SK-N-SH treated with all-trans-retinoic acid at 6 μM for 48 hours (cell line): ENCODE results near the gene TMEM18.

Experiments
- ATAC-seq: fragments of 200-7000 bp; cut with Tn5 transposase; 3 replicates; pipeline ENCODE4 v1.9.1; 2020; ENCODE audit warnings: mild to moderate bottlenecking, moderate library complexity
- ARNTL ChIP-seq: fragments of 450-650 bp; formaldehyde crosslinking; IDR thresholded peaks from 2 replicates; pipeline ENCODE4 v1.5.0; 2020; ENCODE audit warnings: low read depth, mild to moderate bottlenecking, moderate library complexity, borderline replicate concordance
- BACH2 ChIP-seq: fragments of 250-450 bp; sonication (Bioruptor Pico); IDR thresholded peaks from 2 replicates; pipeline ENCODE4 v1.9.0; 2021; ENCODE audit warnings: mild to moderate bottlenecking, borderline replicate concordance
- CSDC2 ChIP-seq: fragments of 250-450 bp; sonication (Bioruptor Pico); IDR thresholded peaks from 2 replicates; pipeline ENCODE4 v1.5.0; 2020; ENCODE audit warnings: mild to moderate bottlenecking, moderate library complexity
- GLIS3 ChIP-seq: fragments of 250-450 bp; sonication (Bioruptor Pico); IDR thresholded peaks from 2 replicates; pipeline ENCODE4 v1.5.0; 2020; ENCODE audit warnings: mild to moderate bottlenecking, moderate library complexity
- ISL1 ChIP-seq: fragments of 250-450 bp; sonication (Bioruptor Pico); IDR thresholded peaks from 2 replicates; pipeline ENCODE4 v2.1.2; 2022; ENCODE audit warnings: mild to moderate bottlenecking, moderate library complexity
- OSR1 ChIP-seq: fragments of 250-450 bp; sonication (Bioruptor Pico); IDR thresholded peaks from 2 replicates; pipeline ENCODE4 v1.8.0; 2022; ENCODE audit warnings: moderate library complexity, mild to moderate bottlenecking, inconsistent platforms
- PPARA ChIP-seq: fragments of 250-450 bp; sonication (Bioruptor Pico); IDR thresholded peaks from 2 replicates; pipeline ENCODE4 v1.5.0; 2020; ENCODE audit warnings: mild to moderate bottlenecking, borderline replicate concordance
- TCF4 ChIP-seq: fragments of 250-450 bp; sonication (Bioruptor Pico); IDR thresholded peaks from 2 replicates; pipeline ENCODE4 v1.8.0; 2021; ENCODE audit warnings: mild to moderate bottlenecking, moderate library complexity, borderline replicate concordance
- ZC3H10 ChIP-seq: fragments of 250-450 bp; sonication (Bioruptor Pico); IDR thresholded peaks from 2 replicates; pipeline ENCODE4 v1.5.1; 2021; ENCODE audit warnings: mild to moderate bottlenecking, moderate library complexity
- ZNF565 ChIP-seq: fragments of 450-650 bp; formaldehyde crosslinking; conservative IDR thresholded peaks from 2 replicates; pipeline ENCODE4 v1.5.0; 2020; ENCODE audit warnings: low read depth, mild to moderate bottlenecking, moderate library complexity
- ZNF8 ChIP-seq: fragments of 450-650 bp; formaldehyde crosslinking; IDR thresholded peaks from 2 replicates; pipeline ENCODE4 v1.5.0; 2020; ENCODE audit warnings: mild to moderate bottlenecking, moderate library complexity
- TF ChIP-seq, protein P1 (sequence below): fragments of 250-450 bp; sonication (Bioruptor Pico); IDR thresholded peaks from 2 replicates; pipeline ENCODE4 v1.5.0; 2020; ENCODE audit warnings: mild to moderate bottlenecking, moderate library complexity
- TF ChIP-seq, protein P2 (sequence below): fragments of 250-450 bp; sonication (Bioruptor Pico); IDR thresholded peaks from 2 replicates; pipeline ENCODE4 v1.5.1; 2021; ENCODE audit warnings: mild to moderate bottlenecking, moderate library complexity
- TF ChIP-seq, protein P3 (sequence below): fragments of 250-450 bp; sonication (Bioruptor Pico); IDR thresholded peaks from 2 replicates; pipeline ENCODE4 v1.5.1; 2020; ENCODE audit warnings: low read depth, mild to moderate bottlenecking, moderate library complexity
- TF ChIP-seq, protein P4 (sequence below): fragments of 250-450 bp; sonication (Bioruptor Pico); IDR thresholded peaks from 2 replicates; pipeline ENCODE4 v1.8.0; 2021; ENCODE audit warnings: low read depth, mild to moderate bottlenecking, moderate library complexity, borderline replicate concordance

TMEM18 gene

DNA sequence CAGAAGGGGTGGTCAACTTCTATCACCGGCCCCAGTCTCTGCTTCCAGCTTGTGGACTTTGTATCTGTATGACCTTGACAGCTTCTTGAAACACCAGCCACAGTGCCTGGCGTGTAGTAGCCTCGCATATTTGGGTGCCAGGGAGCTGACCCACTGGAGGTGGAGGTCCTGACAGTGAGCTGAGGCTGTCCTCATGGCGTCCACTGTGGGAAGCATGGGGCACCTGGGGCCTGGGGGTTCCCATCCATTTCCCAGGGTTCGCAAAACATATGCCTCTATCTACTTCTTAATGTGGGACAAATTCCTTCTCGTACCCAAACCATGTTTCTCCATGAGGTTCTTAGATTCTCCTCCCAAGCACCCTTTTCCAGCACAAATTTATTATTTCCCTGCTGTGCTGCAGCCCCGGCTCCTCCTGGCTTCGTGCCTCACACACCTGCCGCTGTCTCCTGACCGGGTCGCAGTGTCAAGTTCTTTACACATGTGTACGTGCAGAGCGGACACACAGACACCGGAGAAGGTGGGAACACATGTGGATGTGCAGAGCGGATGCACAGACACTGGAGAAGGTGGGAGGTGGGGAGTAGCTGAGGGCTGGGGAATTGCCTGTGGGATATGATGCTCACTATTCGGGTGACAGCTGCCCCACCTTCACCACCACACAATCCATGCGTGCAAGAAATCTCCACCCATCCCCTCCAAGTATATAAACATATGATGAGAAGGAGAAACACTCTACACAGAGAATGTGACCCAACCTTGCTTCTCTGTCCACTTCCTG, 23.4 kb downstream of the TMEM18 start:
- TF ChIP-seq ZNF8 (CRISPR knock-in tag) (no peak), BACH2 (CRISPR knock-in tag) (no peak)

DNA sequence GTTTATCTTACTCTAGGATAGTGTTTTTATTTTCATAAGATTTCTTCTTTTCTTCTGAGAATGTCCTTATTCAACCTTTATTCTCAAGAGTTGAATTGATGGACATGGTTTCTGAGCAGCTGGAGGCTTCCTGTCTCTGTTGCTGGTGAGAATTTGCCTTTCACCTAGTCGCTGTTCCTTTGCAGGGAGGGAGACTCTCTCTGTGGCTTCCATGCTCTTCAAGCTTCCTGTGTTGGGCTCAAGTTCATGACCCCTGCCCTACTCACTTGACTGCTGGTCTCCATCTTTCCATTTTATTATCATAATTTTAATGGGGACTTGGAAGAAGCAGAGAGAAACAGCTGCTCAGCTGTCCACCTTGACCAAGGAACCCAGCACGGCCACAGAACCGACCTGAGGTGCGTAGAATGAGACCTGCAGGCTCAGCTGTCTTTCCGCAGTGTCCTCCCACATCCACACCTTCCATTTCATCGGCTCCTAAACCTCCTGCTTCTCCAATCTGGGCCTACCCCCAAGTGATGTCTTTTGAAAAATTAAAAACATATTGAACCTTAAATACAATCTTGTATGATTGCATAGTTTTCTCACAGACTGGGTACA, 24.2 kb downstream of the TMEM18 start:
- TF ChIP-seq PPARA (CRISPR knock-in tag), result no peak
- TF ChIP-seq, protein P1, sequence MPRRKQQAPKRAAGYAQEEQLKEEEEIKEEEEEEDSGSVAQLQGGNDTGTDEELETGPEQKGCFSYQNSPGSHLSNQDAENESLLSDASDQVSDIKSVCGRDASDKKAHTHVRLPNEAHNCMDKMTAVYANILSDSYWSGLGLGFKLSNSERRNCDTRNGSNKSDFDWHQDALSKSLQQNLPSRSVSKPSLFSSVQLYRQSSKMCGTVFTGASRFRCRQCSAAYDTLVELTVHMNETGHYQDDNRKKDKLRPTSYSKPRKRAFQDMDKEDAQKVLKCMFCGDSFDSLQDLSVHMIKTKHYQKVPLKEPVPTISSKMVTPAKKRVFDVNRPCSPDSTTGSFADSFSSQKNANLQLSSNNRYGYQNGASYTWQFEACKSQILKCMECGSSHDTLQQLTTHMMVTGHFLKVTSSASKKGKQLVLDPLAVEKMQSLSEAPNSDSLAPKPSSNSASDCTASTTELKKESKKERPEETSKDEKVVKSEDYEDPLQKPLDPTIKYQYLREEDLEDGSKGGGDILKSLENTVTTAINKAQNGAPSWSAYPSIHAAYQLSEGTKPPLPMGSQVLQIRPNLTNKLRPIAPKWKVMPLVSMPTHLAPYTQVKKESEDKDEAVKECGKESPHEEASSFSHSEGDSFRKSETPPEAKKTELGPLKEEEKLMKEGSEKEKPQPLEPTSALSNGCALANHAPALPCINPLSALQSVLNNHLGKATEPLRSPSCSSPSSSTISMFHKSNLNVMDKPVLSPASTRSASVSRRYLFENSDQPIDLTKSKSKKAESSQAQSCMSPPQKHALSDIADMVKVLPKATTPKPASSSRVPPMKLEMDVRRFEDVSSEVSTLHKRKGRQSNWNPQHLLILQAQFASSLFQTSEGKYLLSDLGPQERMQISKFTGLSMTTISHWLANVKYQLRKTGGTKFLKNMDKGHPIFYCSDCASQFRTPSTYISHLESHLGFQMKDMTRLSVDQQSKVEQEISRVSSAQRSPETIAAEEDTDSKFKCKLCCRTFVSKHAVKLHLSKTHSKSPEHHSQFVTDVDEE (CRISPR knock-in tag), result no peak
- no peak for TF ChIP-seq ZNF565 (CRISPR knock-in tag)
- no peak for ATAC-seq

More for the DNA sequence above, 23.4 kb downstream of the TMEM18 start:
- ATAC-seq, result no peak

DNA sequence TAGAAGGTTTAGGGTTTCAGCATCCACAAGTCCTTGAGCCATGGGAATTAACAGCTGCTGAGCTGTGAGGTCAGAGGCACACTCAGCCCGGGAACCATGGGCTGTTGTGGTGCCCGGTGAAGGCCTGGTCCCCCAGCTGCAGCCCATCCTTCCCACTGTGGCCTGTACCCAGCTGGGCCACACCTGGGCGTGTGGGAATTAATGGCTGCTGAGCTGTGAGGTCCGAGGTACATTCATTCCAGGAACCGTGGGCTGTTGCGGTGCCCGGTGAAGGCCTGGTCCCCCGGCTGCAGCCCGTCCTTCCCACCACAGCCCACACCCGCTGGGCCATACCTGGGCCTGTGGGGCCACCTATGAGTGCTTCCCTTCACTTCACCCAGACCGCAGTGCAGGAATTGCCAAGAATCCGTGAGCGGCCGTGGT, 25.2 kb downstream of the TMEM18 start:
- TF ChIP-seq, protein P1 (CRISPR knock-in tag), result no peak
- TF ChIP-seq ZNF565 (CRISPR knock-in tag) (no peak), ARNTL (no peak), PPARA (CRISPR knock-in tag) (no peak), CSDC2 (CRISPR knock-in tag) (no peak), ZNF8 (CRISPR knock-in tag) (no peak), TCF4 (CRISPR knock-in tag) (no peak), GLIS3 (CRISPR knock-in tag) (no peak), ZC3H10 (no peak), ISL1 (CRISPR knock-in tag) (no peak), OSR1 (CRISPR knock-in tag) (no peak), BACH2 (CRISPR knock-in tag) (no peak)
- TF ChIP-seq, protein P2, sequence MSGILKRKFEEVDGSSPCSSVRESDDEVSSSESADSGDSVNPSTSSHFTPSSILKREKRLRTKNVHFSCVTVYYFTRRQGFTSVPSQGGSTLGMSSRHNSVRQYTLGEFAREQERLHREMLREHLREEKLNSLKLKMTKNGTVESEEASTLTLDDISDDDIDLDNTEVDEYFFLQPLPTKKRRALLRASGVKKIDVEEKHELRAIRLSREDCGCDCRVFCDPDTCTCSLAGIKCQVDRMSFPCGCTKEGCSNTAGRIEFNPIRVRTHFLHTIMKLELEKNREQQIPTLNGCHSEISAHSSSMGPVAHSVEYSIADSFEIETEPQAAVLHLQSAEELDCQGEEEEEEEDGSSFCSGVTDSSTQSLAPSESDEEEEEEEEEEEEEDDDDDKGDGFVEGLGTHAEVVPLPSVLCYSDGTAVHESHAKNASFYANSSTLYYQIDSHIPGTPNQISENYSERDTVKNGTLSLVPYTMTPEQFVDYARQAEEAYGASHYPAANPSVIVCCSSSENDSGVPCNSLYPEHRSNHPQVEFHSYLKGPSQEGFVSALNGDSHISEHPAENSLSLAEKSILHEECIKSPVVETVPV (CRISPR knock-in tag), result no peak
- TF ChIP-seq, protein P3, sequence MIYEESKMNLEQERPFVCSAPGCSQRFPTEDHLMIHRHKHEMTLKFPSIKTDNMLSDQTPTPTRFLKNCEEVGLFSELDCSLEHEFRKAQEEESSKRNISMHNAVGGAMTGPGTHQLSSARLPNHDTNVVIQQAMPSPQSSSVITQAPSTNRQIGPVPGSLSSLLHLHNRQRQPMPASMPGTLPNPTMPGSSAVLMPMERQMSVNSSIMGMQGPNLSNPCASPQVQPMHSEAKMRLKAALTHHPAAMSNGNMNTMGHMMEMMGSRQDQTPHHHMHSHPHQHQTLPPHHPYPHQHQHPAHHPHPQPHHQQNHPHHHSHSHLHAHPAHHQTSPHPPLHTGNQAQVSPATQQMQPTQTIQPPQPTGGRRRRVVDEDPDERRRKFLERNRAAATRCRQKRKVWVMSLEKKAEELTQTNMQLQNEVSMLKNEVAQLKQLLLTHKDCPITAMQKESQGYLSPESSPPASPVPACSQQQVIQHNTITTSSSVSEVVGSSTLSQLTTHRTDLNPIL (CRISPR knock-in tag), result no peak
- TF ChIP-seq, protein P4, sequence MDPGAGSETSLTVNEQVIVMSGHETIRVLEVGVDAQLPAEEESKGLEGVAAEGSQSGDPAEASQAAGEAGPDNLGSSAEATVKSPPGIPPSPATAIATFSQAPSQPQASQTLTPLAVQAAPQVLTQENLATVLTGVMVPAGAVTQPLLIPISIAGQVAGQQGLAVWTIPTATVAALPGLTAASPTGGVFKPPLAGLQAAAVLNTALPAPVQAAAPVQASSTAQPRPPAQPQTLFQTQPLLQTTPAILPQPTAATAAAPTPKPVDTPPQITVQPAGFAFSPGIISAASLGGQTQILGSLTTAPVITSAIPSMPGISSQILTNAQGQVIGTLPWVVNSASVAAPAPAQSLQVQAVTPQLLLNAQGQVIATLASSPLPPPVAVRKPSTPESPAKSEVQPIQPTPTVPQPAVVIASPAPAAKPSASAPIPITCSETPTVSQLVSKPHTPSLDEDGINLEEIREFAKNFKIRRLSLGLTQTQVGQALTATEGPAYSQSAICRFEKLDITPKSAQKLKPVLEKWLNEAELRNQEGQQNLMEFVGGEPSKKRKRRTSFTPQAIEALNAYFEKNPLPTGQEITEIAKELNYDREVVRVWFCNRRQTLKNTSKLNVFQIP (CRISPR knock-in tag), result no peak
- TF ChIP-seq, all 23 proteins: peak for 0
- ATAC-seq, result no peak
